Ascending aorta (tissue), 2 donors: ENCODE results near the gene NDRG2. TPM values are rescaled to one million over a fixed set of nuclear protein-coding genes. Genes with fewer than 3 reads are reported as not detected.

Experiments
- DNase-seq, 2 donors: peaks; one replicate each; pipeline ENCODE4 v3.0.0-alpha.2; 2019; ENCODE audit warnings: low spot score in 2 of 2
- H3K27ac ChIP-seq, 2 donors: fragments of 200-600 bp; sonication (generic); one replicate each; pipeline ENCODE4 v1.5.1; 2016 to 2017; ENCODE audit warnings: mild to moderate bottlenecking in 1 of 2
- H3K27me3 ChIP-seq: fragments of 200-600 bp; sonication (generic); one replicate; pipeline ENCODE4 v1.5.1; 2017
- H3K36me3 ChIP-seq, 2 donors: fragments of 200-600 bp; sonication (generic); one replicate each; pipeline ENCODE4 v1.5.1; 2016
- H3K4me1 ChIP-seq, 2 donors: fragments of 200-600 bp; sonication (generic); one replicate each; pipeline ENCODE4 v1.5.1; 2016 to 2017; ENCODE audit warnings: mild to moderate bottlenecking in 1 of 2
- H3K4me3 ChIP-seq, 2 donors: fragments of 200-600 bp; sonication (generic); one replicate each; pipeline ENCODE4 v1.5.1; 2016 to 2017; ENCODE audit warnings: mild to moderate bottlenecking in 1 of 2
- H3K9me3 ChIP-seq, 2 donors: fragments of 200-600 bp; sonication (generic); one replicate each; pipeline ENCODE4 v1.5.1; 2016
- intact Hi-C: fragments of 100-400 bp; cut with DNase I; formaldehyde crosslinking; loops from one replicate; pipeline ENCODE4 v1.15.1; 2023
- total RNA-seq: library from RNA; depleted of rRNA; stranded (reverse); fragments of >200 nt; gene quantifications from one replicate; pipeline ENCODE4 v1.1.0, GENCODE V29; 2016
- TF ChIP-seq, protein P1 (sequence below), 3 experiments: fragments of 200-600 bp in 2 of 3; fragments of 450-650 bp in 1 of 3; sonication (generic) in 2 of 3; IDR thresholded peaks; one replicate each; pipeline ENCODE4 v1.5.1; 2016 to 2019; ENCODE audit warnings: antibody characterized with exemption in 3 of 3, mild to moderate bottlenecking in 1 of 3, moderate library complexity in 1 of 3

Gene NDRG2
- total RNA-seq, 1 donor from 2014 or later, result 216 TPM

GRCh38 chr14:21037156-21037555 is 12.3 kb upstream of the NDRG2 start:
- peaks cover 5 to 16% of the 10 kb centered on the region in 2 donors for H3K4me1 ChIP-seq
- H3K27me3 ChIP-seq, result no peaks in the 10 kb centered on the region
- TF ChIP-seq, protein P1, sequence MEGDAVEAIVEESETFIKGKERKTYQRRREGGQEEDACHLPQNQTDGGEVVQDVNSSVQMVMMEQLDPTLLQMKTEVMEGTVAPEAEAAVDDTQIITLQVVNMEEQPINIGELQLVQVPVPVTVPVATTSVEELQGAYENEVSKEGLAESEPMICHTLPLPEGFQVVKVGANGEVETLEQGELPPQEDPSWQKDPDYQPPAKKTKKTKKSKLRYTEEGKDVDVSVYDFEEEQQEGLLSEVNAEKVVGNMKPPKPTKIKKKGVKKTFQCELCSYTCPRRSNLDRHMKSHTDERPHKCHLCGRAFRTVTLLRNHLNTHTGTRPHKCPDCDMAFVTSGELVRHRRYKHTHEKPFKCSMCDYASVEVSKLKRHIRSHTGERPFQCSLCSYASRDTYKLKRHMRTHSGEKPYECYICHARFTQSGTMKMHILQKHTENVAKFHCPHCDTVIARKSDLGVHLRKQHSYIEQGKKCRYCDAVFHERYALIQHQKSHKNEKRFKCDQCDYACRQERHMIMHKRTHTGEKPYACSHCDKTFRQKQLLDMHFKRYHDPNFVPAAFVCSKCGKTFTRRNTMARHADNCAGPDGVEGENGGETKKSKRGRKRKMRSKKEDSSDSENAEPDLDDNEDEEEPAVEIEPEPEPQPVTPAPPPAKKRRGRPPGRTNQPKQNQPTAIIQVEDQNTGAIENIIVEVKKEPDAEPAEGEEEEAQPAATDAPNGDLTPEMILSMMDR (IDR thresholded peaks at IDR 0.05), result no peak
- no peak for DNase-seq
- H3K9me3 ChIP-seq, result no peaks in the 10 kb centered on the region
- H3K4me3 ChIP-seq, result no peak overlapping the region
- intact Hi-C loops, result no loop called here
- no peak overlapping the region for H3K27ac ChIP-seq
- no peaks in the 10 kb centered on the region for H3K36me3 ChIP-seq

DNA sequence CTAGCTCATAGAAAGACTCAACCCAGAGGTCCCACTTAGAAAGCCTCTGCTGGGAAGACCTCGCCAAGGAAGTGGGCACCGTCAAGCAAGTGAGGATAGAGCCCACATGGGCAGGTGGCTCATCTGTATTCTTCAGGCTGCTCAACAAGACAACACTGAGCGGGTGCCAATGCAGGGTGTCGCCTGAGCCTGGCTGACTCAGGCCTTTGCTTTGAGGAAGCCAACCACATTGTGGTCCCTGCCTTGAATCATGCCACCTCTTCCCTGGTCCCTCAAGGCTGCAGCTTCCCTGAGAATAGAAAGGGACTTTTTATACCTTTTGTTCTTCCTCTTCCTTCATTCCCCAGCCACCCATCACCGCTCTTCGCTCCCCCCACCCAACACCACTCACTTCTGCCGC is 11.9 kb upstream of the NDRG2 start:
- no peak for DNase-seq
- TF ChIP-seq, protein P1 (IDR thresholded peaks at IDR 0.05), result no peak
- Histone ChIP-seq H3K27me3 (no peaks in the 10 kb centered on the region), H3K4me1 (peaks cover 5 to 16% of the 10 kb centered on the region in 2 donors), H3K4me3 (no peak overlapping the region), H3K9me3 (no peaks in the 10 kb centered on the region), H3K36me3 (no peaks in the 10 kb centered on the region), H3K27ac (no peak overlapping the region)
- intact Hi-C loops, result no loop called here

DNA sequence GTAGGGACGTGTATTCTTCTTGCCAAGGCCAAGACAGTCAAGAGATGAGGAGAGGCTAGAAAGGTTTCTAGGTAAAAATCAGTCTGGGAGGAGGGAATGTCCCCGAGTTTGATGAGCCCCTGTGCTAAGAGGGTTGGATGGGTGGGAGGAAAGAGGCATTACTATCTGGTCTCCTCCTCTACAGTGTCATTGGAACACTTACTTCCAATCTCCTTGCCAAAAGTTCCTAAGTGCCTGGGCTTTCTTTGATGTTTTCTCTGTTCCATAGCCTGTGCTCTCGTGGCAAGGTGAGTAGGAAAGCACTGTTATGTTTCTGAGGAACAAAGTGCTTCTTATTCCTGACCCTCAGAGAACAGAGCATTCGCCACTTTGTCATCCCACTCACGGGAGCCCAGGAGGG is 9.8 kb upstream of the NDRG2 start, which contains the start of gene RNASE13:
Gene RNASE13, minus strand, starts transcription at position 101 of the 400 bp plus-strand sequence. CDS start 519 bp downstream, outside the sequence.
- H3K4me1 ChIP-seq, result peaks cover 2 to 14% of the 10 kb centered on the region in 2 donors
- no peak within 1 kb of the TSS for H3K4me3 ChIP-seq
- no peaks in the 10 kb centered on the region for H3K36me3 ChIP-seq
- no peaks in the 10 kb centered on the region for H3K9me3 ChIP-seq
- DNase-seq, result no peak
- TF ChIP-seq, protein P1 (IDR thresholded peaks at IDR 0.05), result no peak
- intact Hi-C loops, result no loop called here
- no peak within 1 kb of the TSS for H3K27ac ChIP-seq
- H3K27me3 ChIP-seq, result no peaks in the 10 kb centered on the region

DNA sequence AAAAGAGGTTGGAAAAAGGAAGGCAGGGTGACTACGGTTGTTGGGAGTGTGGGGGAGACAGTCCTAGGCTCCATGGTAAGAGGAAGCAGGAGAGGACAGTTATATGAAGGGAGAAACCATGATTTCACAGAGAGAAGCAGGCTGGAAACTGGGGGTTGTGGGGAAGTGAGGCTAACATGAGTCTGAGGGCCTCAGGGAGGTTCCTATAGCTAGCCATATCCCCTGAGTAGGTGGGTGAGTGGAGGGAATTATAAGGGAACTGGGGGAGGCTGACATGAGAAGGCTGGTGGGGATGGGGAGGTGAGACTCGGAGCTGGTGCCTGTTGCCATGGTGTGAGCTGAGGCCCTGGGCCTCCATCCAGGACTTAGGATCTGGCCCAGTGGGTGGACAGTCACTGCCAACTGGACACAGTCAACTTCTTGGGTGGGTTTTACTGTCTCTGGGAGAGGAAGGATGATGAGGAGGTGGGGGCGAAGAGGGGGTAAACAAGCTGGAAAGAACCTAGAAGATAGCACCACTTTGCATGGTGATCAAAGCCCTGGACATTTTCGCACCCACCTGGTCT is 8.4 kb upstream of the NDRG2 start:
- Histone ChIP-seq H3K4me3 (no peak overlapping the region), H3K27me3 (no peaks in the 10 kb centered on the region), H3K4me1 (no peaks in the 10 kb centered on the region), H3K27ac (no peak overlapping the region), H3K9me3 (no peaks in the 10 kb centered on the region), H3K36me3 (no peaks in the 10 kb centered on the region)
- intact Hi-C loops, result no loop called here
- DNase-seq, result no peak
- TF ChIP-seq, protein P1 (IDR thresholded peaks at IDR 0.05), result no peak

DNA sequence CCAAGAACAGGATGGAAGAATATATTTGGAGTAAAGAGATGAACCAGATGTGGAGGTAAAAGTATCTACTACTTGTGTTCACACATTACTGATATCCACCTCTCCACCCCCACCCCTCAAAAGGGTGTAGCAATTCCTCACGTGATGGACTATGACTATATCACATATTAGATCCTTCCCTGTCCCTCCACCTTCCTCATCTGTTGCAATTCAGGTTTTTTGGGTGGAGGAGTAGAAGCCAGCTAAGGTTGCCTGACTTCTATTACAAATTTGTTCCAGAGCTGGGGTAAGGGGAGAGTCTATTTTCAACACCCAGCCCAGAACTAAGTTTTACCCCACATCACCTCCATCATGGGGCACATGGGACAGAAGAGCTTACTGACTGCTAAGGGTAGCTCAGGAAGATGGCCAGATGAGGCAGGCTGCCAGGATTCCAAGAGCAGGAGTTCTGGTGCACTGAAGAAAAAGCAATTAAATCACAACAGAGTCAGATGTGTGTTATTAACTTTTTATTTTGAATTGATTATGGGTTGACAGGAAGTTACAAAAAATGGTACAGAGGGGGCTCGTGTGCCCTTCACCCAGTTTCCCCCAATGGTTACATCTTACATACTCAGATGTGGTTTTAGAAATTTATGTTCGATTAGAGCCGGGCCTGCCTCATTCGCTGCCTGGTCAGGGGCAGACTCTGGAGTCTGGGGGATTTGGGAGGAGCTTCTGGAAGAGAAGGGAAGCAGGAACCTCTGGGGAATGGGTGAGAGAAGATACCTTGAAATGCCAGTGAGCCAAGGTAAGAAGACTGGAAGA is 7.7 kb upstream of the NDRG2 start:
- H3K9me3 ChIP-seq, result no peaks in the 10 kb centered on the region
- no peaks in the 10 kb centered on the region for H3K27me3 ChIP-seq
- TF ChIP-seq, protein P1 (IDR thresholded peaks at IDR 0.05), result no peak
- H3K27ac ChIP-seq, result no peak overlapping the region
- no peak overlapping the region for H3K4me3 ChIP-seq
- H3K4me1 ChIP-seq, result no peaks in the 10 kb centered on the region
- intact Hi-C loops, result no loop called here
- H3K36me3 ChIP-seq, result no peaks in the 10 kb centered on the region
- DNase-seq, result no peak
